CD4-positive, alpha-beta T cell treated with Interleukin-4 for 4 hours (primary cell): ENCODE measurements around the gene ABLIM2.

Experiments used
- DNase-seq: peaks from one replicate; pipeline ENCODE4 v3.0.0-alpha.2; 2020

ABLIM2 gene

DNA sequence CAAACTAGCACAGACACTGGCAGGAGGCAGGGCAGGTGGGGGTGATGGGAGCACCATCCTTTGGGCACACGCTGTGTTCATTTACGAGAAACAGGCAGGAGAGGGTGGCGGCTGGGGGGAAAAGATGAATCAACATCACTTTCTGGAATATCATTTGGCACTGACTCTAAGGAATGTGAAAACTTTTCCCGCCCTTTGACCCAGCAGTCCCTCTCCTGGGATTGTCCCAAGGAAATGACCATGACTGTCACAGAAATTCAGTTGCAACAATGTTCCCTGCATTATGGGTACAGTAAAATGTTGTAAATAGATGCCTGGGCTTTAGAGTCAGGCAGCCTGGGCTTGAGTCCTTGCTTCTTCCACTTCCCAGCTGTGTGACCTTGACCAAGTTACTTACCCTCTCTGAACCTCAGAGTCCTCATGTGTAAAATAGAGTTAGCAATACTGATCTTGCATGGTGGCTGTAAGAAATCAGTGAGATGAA is 58.6 kb downstream of the ABLIM2 start:
- DNase-seq, result no peak

DNA sequence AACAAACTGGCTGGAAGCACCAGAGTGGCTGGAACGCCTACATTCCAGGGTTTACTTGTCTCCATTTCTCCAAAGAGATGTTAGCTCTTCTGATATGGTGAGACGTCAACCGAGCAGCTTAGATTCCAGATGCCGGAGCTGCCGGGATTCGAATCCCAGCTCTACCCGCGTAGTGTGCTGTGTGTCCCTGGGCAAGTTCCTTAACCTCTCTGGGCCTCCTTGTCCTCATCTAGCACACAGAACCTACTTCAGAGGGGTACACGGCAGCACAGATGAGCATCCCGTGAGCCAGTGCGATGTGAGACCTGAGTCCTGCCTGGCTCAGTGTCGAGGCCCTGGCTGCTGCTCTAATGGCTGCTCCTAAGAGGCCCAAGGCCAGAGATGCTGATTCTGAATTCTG is 60.1 kb downstream of the ABLIM2 start:
- no peak for DNase-seq

DNA sequence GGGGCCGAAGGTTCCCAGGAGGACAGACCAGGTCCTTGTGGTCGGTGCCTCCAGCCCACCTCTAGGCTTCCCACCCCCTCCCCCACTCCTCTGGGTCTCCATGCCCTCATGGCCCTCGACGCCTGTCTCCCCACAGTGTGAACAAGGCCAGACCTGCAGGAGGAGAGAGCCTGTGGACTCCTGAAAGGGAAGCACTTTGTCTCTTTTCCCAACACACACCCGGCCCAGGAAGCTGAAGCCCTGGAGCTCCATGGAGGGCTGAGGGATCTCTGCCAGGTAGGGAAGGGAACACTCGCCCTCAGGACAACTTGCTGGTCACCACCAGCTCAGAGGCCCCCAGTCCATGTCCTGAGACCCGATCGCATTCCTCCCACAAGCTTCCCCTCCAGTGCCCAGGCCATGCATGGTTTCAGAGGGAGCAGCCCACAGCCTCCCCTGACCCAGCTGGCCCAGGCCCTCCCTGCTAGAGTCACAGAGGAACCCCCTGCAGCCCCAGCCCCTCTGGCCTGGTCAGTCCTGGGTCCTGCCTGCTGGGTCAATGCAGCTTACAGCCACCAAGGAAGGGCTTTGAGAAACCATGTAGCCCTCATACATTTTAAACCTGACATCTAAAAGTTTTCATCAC is 60.8 kb downstream of the ABLIM2 start:
- DNase-seq, result no peak

DNA sequence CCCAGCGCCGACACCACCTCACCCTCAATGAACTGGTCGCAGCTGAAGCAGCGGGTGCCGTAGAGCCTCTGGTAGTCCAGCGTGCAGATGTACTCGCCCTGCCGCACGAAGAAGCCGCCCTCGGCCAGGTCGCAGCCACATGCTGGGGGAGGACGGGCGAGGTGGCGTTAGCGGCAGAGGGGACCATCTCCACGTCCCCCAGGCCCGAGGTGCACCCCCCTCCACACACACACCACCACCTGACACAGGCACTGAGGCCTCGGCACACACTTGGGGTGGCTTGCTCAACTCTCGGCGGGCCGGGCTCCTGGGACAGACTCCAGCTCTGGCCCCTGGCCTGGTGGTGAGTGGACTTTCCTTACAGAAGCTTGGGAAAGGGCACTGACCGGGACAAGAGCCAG is 61.5 kb downstream of the ABLIM2 start:
- no peak for DNase-seq

DNA sequence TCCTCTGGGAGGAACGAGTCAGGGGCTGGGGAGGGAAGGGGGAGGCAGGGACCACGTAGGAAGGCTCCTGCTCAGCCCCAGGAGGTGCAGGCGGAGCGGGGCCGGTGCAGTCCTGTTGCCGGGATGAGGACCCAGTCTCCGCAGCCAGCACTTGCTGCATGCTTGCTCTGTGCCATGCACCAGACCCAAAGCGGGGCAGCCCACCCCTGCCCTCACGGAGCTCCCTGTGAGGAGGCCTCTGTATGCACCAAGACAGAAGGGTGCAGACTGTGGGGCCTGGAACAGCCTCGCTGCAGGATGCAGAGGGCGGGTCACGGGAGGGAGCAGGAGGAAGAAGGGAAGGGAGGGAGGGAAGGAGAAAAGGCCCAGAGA is 61.9 kb downstream of the ABLIM2 start:
- DNase-seq, result no peak

DNA sequence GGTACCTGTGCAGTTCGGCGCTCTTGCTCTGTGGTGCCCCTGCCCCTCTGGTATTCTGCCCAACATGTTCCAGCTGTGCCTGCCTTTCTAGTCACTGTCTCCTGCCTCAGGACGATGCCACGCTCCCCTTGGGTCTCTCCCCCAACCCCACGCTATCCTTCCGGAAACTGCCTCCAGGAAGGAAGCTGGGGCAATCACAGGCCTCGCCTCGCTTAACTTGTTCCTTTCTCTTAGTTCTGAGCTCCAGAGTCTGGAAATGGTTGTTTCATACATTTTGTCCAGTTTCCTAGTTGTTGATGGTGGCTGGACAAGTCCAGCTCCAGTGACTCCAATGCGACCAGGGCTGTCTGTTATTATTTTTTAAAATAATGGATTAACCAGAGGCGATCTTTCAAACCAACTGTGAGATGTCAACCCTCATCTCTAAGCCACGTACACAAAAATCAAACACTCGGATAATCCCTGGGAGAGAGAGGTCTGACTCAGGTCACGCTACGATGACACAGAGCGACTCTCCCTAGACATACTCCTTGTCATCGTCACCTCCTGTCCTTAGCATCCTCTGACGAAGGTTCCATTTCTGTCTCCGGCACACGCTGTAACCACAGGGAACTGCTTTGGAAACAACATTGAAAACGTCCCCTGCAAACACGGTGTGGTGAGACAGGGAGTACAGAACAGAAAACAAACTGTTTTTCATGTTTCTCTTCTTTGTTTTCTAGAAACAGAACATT is 62.5 kb downstream of the ABLIM2 start:
- no peak for DNase-seq

DNA sequence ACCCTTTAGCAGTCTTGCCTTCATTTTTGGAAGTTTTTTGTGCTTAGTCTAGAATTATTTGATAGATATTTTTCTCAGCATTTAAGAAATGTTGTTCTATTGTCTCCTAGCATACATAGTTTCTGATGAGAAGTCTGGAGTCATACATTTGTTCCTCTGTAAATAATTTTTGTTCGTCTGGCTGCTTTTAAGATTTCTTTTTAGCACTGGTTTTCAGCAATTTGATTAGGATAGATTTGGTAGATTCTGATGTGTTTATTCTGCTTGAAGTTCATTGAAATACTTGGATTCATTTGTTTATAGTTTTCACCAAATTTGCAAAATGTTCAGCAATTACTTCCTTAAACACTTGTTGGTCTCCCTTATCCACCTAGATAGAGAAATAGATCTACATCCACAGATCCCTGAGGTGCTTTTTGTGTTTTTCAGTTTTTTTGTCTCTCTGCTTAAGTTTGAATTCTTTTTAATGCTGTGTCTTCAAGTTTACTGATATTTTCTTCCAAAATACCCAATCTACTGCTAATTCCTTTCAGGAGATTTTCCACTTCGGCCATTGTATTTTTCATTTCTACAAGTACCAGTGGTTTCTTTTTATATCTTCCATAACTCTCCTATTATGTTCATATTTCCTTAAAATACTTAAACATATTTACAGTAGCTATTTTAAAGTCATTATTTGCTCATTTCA is 64.9 kb downstream of the ABLIM2 start:
- no peak for DNase-seq

DNA sequence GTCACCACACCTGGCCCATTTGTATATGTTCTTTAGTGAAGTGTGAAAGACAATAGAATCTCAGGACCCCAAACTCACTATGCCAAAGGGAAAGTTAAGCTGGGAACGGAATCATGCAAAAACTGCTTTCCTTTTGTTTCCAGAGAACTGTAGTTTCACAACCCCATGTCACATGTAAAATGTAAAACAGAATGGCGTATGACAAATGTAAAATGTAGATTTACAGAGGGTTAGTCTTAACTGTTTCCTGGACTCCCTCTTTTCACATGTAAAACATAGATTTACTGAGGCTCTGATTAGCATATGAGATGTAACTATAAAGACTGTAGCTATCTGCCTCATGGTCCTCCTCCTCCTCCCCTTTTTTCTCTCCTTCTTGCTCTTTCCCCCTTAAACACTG is 66.3 kb downstream of the ABLIM2 start:
- DNase-seq, result no peak

DNA sequence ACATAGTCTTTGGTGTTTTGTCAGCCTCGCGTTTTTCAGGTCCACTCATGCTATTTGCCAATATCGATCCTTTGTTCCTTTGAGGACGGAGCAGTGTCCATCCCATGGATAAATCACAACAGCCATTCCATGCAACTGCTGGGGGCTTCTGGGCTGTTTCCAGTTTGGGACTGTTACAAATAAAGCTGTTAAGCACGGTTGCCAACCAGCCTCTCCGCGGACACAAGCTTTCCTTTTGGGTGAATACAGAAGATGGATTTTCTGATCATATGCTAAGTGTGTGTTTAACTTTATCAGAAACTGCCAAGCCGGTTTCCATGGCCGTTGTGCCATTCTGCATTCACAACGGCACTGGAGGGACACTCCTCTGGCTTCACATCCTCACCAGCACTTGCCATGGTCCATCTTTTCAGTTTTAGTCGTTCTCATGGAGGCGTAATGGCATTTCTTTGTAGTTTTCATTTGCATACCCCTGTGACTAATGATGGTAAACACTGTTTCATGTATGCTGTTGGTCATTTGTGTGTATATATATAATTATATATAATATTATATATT is 67.8 kb downstream of the ABLIM2 start:
- no peak for DNase-seq

DNA sequence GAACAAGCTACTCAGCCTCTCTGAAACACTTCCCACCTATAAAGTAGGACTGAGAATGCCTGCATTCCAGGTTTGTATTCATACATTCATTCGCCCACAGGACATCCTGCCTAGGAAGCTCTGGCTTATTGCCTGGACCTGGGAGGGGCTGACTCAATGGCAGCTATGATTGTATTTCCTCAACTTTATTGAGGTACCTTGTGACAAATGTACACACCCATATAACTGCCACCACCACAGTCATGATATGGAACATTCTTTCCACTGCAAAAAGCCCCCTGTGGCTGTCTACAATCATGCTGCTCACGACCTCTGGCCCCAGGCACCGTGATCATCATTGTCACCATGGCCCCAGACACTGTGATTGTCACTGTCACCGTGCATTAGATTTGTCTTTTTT is 68.3 kb downstream of the ABLIM2 start:
- DNase-seq, result no peak

DNA sequence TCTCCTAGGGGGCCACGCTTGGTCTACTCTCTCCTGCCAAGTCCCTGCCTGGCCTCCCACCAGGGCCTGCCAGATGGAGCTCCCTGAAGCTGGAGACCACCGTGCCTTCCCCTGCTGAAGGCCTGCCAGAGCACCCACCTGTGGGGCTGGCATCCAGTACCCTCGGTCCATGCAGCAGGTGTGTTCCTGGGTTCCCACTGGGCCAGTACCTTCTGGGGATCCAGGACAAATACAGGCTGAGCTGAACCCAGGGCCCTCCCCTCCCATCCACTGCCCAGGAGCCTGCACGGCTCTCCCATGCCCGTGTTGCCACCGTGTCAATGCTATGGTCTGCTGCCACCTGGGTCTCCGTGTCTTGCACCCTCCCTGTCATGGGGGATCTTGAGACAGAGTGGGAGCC is 68.8 kb downstream of the ABLIM2 start:
- no peak for DNase-seq

DNA sequence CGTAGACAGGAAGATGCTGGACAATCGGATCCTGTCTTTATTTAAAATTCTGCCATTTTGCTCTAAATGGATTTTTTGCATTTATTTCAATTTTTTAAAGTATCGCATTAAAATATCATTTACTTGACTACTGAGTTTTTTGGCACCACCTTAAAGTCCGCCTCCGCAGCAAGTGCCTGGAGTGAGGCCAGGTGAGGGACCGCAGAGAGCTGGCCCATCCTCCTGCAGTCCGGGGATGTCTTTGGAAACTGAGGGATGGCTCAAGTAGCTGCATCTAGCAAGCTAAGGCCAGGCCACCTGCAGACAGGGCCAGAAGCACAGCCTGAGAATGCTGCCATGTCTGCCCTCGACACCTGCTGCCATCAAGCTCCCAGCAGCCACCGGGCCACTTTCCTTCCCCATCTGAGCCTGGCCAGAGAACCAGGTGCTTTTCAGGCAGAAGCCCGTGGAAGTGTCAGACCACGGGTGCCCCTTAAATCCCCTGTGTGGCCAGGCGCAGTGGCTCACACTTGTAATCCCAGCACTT is 69.6 kb downstream of the ABLIM2 start:
- DNase-seq, result no peak

DNA sequence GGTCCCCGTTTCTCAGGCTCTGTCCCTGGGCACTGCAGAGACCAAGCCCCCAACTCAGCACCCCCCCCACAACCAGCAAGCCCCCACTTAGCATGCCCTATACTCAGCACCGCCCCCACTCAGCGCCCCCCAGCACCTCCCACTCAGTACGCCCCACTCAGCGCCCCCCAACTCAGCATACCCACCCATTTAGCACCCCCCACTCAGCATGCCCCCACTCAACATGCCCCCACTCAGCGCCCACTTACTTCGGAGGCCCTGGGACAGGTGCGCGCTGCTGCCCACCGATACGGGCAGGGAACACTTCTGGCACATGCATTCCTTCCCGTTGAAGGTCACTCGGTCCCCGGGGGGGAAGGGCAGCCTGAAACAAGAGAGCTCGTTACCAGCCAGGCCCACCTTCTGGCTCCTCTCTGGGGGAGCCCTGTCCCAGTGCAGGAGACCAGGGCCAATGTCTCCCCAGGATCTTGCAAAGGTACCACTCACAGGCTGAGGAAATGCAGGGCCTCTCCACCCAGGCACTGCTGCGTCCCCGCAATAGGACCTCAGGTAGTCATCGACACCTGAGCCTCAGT is 70.6 kb downstream of the ABLIM2 start:
- DNase-seq, result no peak

DNA sequence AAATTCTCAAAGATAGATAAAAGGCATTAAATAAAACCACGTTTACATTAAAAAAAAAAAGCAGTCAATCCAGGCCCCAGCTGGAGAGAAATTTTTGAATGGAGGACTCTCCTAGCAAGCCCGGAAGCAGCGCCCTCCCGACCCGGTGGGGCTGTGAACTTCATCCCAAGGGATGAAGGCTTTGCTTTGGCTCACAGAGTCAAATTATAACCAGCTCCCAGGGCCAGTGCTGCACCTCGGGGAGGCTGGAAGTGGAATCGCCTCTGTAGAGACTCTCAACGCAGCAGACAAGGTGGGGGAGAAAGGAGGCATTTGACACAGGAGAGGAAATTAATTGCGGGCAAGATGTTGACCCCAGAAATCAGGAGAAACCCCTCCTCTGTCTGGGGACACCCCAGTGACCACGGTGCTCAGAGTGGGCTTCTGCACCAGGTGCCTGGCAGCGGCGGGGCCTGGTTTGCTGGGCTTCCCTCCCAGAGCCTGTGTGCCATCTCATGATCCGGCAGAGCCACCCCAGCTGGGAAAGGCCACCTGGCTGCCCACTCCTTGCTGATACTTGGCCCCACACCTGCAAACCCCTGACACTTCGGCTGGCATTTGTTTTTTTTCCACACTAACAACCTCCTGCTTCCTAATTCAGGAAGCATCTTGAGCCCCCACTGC is 71.7 kb downstream of the ABLIM2 start:
- DNase-seq, result no peak

DNA sequence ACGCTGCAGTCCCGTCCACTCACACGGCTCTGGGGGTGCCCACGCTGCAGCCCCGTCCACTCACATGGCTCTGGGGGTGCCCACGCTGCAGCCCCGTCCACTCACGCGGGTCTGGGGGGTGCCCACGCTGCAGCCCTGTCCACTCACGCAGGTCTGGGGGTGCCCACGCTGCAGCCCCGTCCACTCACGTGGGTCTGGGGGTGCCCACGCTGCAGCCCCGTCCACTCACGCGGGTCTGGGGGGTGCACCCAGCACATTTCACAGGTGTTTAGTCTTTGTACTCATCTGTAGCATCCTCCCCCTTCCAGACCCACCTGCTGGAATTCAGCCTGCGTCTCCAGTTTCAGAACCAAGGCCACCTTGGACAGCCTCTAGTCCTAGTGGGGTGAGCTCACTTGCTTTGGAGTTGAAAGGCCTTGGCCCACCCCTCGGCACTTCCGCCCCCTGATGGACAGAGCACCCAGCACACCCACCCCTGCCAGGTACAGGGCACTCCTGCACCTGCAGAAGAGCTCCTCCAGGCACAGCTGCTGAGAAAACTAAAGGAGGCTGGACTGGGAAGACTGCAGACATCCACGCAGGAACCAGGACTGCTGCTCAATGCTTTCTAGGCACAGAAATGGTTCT is 73.0 kb downstream of the ABLIM2 start:
- no peak for DNase-seq

DNA sequence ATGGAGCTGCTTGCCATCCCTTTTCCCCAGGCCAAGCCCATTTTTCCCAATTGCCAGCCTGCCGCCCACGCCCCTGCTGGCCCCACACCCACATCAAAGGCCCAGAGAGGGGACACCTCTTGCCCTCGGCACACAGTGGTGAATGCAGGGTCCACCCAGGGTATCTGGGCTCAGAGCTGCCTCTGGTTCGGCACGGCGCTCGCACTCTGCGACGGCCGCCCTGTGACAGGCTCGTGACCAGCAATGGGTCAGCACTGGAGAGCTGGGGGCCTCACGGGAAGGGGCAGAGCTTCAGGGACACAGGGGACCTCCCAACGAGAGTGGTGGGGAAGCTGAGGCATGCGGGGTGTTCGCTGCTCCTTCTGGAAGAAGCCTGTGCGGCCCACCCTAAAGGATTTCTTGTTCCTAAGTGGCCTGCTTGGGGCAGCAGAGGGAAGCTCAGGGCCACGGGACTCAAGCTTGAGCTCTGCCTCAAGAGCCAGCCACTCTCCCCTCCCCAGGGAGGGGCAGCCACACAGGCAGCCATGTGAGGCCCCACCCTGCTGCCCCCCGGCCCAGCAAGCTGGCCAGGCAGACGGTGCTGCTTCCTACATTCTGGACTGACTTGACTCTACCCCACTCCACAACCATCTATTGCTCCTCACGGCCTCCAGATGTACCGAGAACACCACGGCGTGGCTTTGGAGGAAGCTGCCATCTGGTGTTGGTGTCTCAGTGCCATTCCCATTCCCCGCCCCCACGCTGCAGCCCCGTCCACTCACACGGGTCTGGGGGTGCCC is 73.7 kb downstream of the ABLIM2 start:
- no peak for DNase-seq

DNA sequence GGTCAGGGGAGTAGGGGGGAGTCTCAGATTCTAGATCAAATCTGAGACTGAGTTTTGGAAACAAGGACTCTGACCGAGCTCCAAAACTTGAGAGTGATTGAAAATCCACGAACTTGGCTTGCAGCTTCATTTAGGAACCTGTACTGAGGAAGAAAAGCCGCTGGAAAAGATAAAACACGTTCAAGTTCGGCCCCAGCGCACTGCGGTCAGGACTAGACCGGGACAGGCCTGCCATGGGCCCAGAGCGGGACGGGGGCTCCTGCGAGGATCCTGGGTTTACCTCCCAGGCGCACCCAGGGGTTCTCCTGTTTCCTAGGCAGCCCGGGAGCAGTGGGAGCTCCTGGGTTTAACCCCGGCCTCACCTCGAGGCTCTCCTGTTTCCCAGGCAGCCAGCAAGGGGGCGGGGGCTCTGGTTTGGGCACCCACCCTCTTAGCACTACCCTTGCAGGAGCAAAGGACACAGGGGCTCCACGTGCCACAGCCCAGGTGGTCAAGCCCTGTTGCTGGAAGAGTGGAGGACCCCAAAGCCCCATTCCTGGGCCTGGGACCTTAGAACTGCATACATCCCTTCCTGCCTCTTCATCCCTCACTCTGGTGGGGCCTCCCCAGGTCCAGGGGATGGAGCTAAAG is 74.5 kb downstream of the ABLIM2 start:
- DNase-seq, result no peak

DNA sequence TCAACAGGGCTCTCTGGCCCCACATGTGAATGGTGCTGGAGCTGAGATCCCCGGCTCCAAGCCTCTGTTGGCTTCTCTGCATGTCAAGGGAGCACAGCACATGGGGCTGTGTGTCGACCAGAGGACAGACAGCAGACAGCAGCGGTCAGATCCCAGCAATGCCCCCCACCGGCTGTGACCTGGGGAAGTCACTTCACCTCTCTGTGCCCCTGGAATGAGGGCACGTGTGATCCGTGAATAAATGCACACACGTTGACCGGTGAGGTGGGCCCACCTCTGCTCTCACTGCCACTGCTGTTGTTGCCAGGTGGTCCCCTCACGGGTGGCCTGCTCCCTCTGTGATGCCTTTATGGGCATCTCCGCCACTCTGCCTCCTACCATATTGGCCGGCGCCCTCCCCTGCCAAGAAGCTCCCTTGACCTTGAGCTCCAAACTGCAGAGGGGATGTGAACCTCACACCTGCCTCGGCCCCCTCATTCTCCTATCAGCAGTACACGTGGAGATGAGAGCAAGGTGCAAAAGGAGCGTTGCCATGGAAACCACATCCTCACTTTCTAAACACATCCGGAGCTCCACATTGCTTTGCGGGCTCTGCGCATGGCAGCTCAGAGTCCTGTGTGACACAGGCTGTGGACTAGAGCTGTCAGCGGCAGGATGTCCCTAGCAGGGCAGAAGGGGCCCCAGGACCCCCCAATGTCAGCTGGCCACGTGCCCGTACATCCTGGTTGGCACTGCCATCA is 75.4 kb downstream of the ABLIM2 start:
- no peak for DNase-seq

DNA sequence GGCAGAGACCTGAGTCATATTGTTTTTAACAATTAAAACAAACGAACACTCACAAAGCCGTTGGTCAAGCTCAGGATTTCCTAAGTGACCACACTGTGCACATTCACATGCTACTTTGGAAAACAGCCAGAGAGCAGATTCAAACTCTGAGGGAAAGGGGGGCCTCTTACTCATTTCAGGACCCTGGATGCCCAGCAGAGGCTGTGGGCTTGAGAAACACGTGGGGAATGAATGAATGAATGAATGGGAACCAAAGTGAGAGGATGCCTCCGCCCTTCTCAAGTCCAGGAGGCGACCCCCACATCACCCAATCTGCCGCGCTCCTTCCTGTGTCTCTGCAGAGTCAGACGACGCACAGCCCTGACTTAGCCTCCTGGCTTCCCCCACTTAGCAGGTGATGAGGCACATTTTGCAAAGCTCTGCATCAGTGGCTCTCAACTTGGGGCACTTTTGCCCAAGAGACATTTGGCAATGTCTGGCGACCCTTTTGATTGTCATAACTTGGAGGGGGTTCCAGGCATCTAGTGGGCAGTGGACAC is 76.0 kb downstream of the ABLIM2 start:
- no peak for DNase-seq
